Epithelial cell of proximal tubule (primary cell): Measurements from ENCODE around the gene ARF5. TPM values are rescaled to one million over a fixed set of nuclear protein-coding genes. Genes with fewer than 3 reads are reported as not detected.

Source experiments
- DNase-seq: peaks from one replicate; pipeline ENCODE4 v3.0.0-alpha.2; 2011; ENCODE audit warnings: low read depth
- H3K4me3 ChIP-seq: 2 replicates; pipeline ENCODE4 v1.5.1; 2011; ENCODE audit warnings: low read depth, mild to moderate bottlenecking, low read length
- total RNA-seq: library from RNA; depleted of rRNA; stranded (reverse); fragments of >200 nt; gene quantifications from 2 replicates; pipeline ENCODE4 v1.2.3, GENCODE V29; 2015
- TF ChIP-seq, protein P1 (sequence below): conservative IDR thresholded peaks from 2 replicates; pipeline ENCODE4 v1.5.1; 2012; ENCODE audit warnings: low read depth, mild to moderate bottlenecking, low read length

The ARF5 gene
- total RNA-seq, 1 donor from 2014 or later = 252 TPM

DNA sequence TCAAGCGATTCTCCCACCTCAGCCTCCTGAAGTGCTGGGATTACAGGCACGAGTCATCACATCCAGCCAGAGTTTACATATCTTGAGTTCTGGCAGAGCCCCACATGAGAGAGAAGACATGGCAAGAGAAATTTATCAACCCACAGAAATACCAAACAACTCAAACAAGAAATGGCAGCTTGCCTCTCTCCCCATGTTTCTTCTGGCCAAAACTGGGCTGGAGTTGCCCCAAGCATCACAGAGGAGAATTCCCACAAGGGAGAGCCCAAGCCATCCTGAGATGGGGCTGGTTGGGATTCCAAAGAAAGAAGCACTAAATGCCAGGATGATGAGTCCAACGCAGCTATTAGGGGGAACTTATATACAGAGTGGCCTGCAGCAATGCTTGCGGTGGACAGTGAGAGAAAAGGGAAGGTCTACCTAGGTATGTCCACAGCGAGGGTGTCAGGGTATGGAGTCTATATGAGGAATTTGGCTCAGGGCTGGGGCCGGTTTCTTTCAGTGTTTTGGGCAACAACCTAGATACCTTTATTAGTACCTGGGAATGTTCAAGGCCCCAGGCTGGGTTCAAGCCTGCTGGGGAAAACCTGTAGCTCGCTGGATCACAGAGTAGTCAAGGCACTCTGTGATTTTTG lies 44.2 kb downstream of the ARF5 start:
- TF ChIP-seq, protein P1, sequence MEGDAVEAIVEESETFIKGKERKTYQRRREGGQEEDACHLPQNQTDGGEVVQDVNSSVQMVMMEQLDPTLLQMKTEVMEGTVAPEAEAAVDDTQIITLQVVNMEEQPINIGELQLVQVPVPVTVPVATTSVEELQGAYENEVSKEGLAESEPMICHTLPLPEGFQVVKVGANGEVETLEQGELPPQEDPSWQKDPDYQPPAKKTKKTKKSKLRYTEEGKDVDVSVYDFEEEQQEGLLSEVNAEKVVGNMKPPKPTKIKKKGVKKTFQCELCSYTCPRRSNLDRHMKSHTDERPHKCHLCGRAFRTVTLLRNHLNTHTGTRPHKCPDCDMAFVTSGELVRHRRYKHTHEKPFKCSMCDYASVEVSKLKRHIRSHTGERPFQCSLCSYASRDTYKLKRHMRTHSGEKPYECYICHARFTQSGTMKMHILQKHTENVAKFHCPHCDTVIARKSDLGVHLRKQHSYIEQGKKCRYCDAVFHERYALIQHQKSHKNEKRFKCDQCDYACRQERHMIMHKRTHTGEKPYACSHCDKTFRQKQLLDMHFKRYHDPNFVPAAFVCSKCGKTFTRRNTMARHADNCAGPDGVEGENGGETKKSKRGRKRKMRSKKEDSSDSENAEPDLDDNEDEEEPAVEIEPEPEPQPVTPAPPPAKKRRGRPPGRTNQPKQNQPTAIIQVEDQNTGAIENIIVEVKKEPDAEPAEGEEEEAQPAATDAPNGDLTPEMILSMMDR = no peak
- DNase-seq = no peak
- no peak overlapping the region for H3K4me3 ChIP-seq

DNA sequence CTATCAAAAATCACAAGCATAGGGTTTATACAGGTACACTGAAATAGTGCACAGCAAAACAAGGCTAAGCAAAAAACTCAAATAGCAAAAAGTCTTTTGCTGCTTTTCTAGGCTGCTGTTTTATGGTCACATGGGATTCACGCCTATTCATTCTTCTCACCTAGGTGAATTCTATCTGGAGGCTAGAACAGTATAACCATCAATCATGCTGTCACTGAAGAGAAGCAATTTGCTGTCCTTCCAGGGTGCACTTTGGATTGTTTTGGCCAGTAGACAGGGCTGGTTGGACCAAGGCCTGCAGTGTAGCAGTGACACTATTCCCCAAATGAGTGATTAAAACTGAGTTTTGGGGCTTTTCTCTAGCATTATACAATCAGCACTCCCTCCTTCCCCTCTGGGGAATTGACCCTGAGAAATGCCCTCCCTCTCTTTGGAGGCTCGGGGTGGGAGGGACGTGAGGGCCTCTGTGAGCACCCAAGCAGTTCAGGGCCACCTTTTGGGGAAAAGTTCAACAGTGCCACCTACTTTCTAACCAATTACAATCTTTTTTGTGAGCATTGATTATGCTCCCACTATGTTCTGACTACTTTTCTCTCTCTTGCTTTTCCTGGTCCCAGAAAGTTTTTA lies 47.6 kb downstream of the ARF5 start:
- TF ChIP-seq, protein P1 = no peak
- no peak overlapping the region for H3K4me3 ChIP-seq
- no peak for DNase-seq

DNA sequence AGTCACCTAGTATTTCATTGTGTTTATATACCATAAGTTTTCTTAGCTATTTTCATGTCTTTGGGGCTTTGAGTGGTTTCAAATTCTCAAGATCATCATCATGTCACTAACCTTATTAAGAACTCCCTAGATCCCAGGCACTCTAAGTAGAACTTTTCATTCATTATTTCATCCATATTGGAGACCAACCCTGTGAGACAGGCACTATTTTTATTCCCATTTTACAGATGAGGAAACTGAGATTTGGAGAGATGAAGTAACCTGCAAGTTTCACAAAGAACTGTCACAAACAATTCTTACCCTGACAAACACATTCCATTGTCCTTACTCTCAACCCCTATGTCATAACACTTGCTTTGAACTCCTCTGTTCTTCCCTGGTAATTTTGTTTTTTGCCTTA lies 50.0 kb downstream of the ARF5 start:
- H3K4me3 ChIP-seq = no peak overlapping the region
- TF ChIP-seq, protein P1 = no peak
- DNase-seq = no peak

Other genes with a start within 250 kb of the ARF5 start
- 11.5 and 14.6 TPM in 2 replicates for gene ZNF800, start 195.7 kb upstream of the ARF5 start, total RNA-seq
- gene GCC1, start 2.8 kb upstream of the ARF5 start, total RNA-seq = 13.9 and 15.2 TPM in 2 replicates
- 2.4 and 4.1 TPM in 2 replicates for gene FSCN3, start 5.3 kb downstream of the ARF5 start, total RNA-seq
- not detected in 2 replicates for gene PAX4, start 29.7 kb downstream of the ARF5 start, total RNA-seq
- gene SND1, start 63.8 kb downstream of the ARF5 start, total RNA-seq = 122 and 137 TPM in 2 replicates